Loucy (cell line): ENCODE data around the gene PHAF1.

Source experiments
- H2AFZ ChIP-seq: fragments of 200-600 bp; sonication (generic); 2 replicates; pipeline ENCODE4 v1.6.0; 2016; ENCODE audit warnings: antibody characterized with exemption, mild to moderate bottlenecking, low read length, moderate library complexity
- H3F3A ChIP-seq: fragments of 200-600 bp; 2 replicates; pipeline ENCODE4 v1.6.0; 2016; ENCODE audit warnings: antibody characterized with exemption, low read depth, mild to moderate bottlenecking
- H3K27me3 ChIP-seq: fragments of 200-600 bp; sonication (generic); 2 replicates; pipeline ENCODE4 v1.6.1; 2014; ENCODE audit warnings: low read length, mild to moderate bottlenecking; ENCODE audit not compliant: insufficient read depth, poor library complexity, severe bottlenecking
- H3K36me3 ChIP-seq: fragments of 200-600 bp; sonication (generic); 2 replicates; pipeline ENCODE4 v1.6.1; 2016; ENCODE audit warnings: low read length; ENCODE audit not compliant: insufficient read depth
- H3K4me1 ChIP-seq: fragments of 200-600 bp; sonication (generic); 2 replicates; pipeline ENCODE4 v1.5.1; 2014; ENCODE audit warnings: low read length, mild to moderate bottlenecking; ENCODE audit not compliant: insufficient read depth, poor library complexity, severe bottlenecking
- H3K4me2 ChIP-seq: fragments of 200-600 bp; sonication (generic); 2 replicates; pipeline ENCODE4 v1.6.0; 2014; ENCODE audit warnings: antibody characterized with exemption, low read length, low read depth, mild to moderate bottlenecking; ENCODE audit not compliant: poor library complexity, severe bottlenecking
- H3K4me3 ChIP-seq: fragments of 200-600 bp; sonication (generic); 2 replicates; pipeline ENCODE4 v1.5.1; 2014; ENCODE audit warnings: low read length, mild to moderate bottlenecking, mixed read lengths; ENCODE audit not compliant: poor library complexity, severe bottlenecking
- H3K79me2 ChIP-seq: fragments of 200-600 bp; sonication (generic); 2 replicates; pipeline ENCODE4 v1.6.1; 2014; ENCODE audit warnings: low read length; ENCODE audit not compliant: insufficient read depth
- H3K9ac ChIP-seq: fragments of 200-600 bp; sonication (generic); 2 replicates; pipeline ENCODE4 v1.6.0; 2014; ENCODE audit warnings: mild to moderate bottlenecking, low read depth, low read length, moderate library complexity; ENCODE audit not compliant: poor library complexity, severe bottlenecking
- H3K9me2 ChIP-seq: fragments of 200-600 bp; sonication (generic); replicated peaks from 2 replicates; pipeline ENCODE4 v1.6.1; 2016; ENCODE audit warnings: low read depth, low read length, mixed read lengths
- H3K9me3 ChIP-seq: fragments of 200-600 bp; sonication (generic); 2 replicates; pipeline ENCODE4 v1.6.1; 2014; ENCODE audit warnings: mild to moderate bottlenecking, antibody characterized with exemption, low read length, low read depth; ENCODE audit not compliant: insufficient read depth
- H4K20me1 ChIP-seq: fragments of 200-600 bp; sonication (generic); 2 replicates; pipeline ENCODE4 v1.6.0; 2014; ENCODE audit warnings: antibody characterized with exemption, low read length, mild to moderate bottlenecking; ENCODE audit not compliant: insufficient read depth, poor library complexity, severe bottlenecking
- EZH2phosphoT487 ChIP-seq: fragments of 200-600 bp; IDR thresholded peaks from 2 replicates; pipeline ENCODE4 v1.6.1; 2018; ENCODE audit warnings: antibody characterized with exemption, mild to moderate bottlenecking, moderate library complexity, borderline replicate concordance
- TF ChIP-seq, protein P1 (sequence below): fragments of 200-600 bp; sonication (generic); conservative IDR thresholded peaks from 2 replicates; pipeline ENCODE4 v1.5.1; 2014; ENCODE audit warnings: mild to moderate bottlenecking, antibody characterized with exemption, low read length

Gene PHAF1

DNA sequence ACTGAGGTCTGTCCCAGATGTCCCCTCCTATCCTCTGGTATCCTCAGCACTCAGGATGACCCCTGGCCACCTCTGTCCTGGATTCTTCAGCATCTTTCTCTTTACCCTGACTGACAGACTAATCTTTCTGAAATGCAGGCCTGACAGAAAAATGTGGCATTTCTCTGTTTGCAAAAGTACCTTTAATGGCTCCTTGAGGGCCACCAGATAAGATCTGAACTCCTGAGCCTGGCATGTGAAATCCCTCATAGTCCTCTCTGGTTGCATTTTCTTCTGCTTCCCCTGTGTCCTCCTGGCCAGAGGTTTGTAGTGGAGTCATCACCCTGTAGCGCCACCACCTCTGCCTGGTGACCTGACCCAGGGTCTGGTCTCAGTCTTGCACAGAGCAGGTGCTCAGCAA lies 87.1 kb downstream of the PHAF1 start:
- Histone ChIP-seq H3K9me2 (no peaks in the 10 kb centered on the region), H3K4me1 (peaks cover 18% of the 10 kb centered on the region), H2AFZ (no peak overlapping the region), H3K9me3 (no peaks in the 10 kb centered on the region), H3K79me2 (peaks cover 50% of the 10 kb centered on the region), H3K36me3 (peaks cover 52% of the 10 kb centered on the region; the same call in 1 of the 2 replicates), H4K20me1 (peaks cover 32% of the 10 kb centered on the region), H3K4me2 (peak overlapping the region; percentile 32), H3K4me3 (no peak overlapping the region), H3K9ac (no peak overlapping the region), H3F3A (no peaks in the 10 kb centered on the region), H3K27me3 (no peaks in the 10 kb centered on the region)
- TF ChIP-seq, protein P1, sequence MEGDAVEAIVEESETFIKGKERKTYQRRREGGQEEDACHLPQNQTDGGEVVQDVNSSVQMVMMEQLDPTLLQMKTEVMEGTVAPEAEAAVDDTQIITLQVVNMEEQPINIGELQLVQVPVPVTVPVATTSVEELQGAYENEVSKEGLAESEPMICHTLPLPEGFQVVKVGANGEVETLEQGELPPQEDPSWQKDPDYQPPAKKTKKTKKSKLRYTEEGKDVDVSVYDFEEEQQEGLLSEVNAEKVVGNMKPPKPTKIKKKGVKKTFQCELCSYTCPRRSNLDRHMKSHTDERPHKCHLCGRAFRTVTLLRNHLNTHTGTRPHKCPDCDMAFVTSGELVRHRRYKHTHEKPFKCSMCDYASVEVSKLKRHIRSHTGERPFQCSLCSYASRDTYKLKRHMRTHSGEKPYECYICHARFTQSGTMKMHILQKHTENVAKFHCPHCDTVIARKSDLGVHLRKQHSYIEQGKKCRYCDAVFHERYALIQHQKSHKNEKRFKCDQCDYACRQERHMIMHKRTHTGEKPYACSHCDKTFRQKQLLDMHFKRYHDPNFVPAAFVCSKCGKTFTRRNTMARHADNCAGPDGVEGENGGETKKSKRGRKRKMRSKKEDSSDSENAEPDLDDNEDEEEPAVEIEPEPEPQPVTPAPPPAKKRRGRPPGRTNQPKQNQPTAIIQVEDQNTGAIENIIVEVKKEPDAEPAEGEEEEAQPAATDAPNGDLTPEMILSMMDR = no peak
- no peak for TF ChIP-seq EZH2phosphoT487

DNA sequence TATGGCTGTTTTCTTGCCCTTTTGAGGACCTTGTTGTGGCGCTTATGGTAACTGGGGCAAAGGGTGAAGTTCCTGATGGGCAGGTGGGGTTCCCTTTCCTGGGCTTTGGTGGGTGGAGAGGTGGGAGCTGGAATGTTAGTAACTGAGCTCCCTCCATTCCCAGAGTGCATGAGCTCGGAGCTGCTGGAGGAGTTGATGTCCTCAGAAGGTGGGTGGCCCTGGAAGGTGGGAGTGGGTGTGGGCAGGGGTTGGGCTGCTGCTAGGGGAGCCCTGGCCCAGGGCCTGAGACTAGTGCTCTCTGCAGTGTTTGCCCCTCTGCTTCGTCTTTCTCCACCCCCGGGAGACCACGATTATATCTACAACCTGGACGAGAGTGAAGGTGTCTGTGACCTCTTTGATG lies 88.0 kb downstream of the PHAF1 start:
- no peaks in the 10 kb centered on the region for H3K9me2 ChIP-seq
- TF ChIP-seq, protein P1 = no peak
- no peak for TF ChIP-seq EZH2phosphoT487
- no peak overlapping the region for H3K9ac ChIP-seq
- peaks cover 25% of the 10 kb centered on the region for H4K20me1 ChIP-seq
- H3K4me3 ChIP-seq = no peak overlapping the region
- H3K36me3 ChIP-seq = peaks cover 61% of the 10 kb centered on the region; the same call in 1 of the 2 replicates
- no peaks in the 10 kb centered on the region for H3F3A ChIP-seq
- H3K79me2 ChIP-seq = peaks cover 43% of the 10 kb centered on the region
- no peak overlapping the region for H2AFZ ChIP-seq
- H3K4me1 ChIP-seq = peaks cover 18% of the 10 kb centered on the region
- H3K27me3 ChIP-seq = no peaks in the 10 kb centered on the region
- no peaks in the 10 kb centered on the region for H3K9me3 ChIP-seq
- H3K4me2 ChIP-seq = peak overlapping the region; percentile 32
